Measurements from ENCODE around the gene MTA1.

MTA1 gene

GRCh38 chr14:105464501-105464900, 44.9 kb downstream of the MTA1 start:
- DNase-seq (ENCODE audit: low read depth in 2 of 2): no peak

- no peak for DNase-seq (ENCODE audit: low read depth in 2 of 2)
Observed at GRCh38 chr14:105465209-105466031, 45.8 kb downstream of the MTA1 start.

GRCh38 chr14:105466531-105467248, 47.1 kb downstream of the MTA1 start:
- DNase-seq (ENCODE audit: low read depth in 2 of 2): no peak

- no peak for DNase-seq (ENCODE audit: low read depth in 2 of 2)
Observed at GRCh38 chr14:105467249-105467941, 47.8 kb downstream of the MTA1 start.

GRCh38 chr14:105467942-105468471, 48.4 kb downstream of the MTA1 start:
- no peak for DNase-seq (ENCODE audit: low read depth in 2 of 2)

GRCh38 chr14:105468621-105469241, 49.1 kb downstream of the MTA1 start:
- no peak for DNase-seq (ENCODE audit: low read depth in 2 of 2)

GRCh38 chr14:105469456-105470349, 50.1 kb downstream of the MTA1 start:
- DNase-seq (ENCODE audit: low read depth in 2 of 2): no peak

- DNase-seq (ENCODE audit: low read depth in 2 of 2): no peak
Observed at GRCh38 chr14:105470350-105471296, 51.0 kb downstream of the MTA1 start.

GRCh38 chr14:105471297-105471821, 51.7 kb downstream of the MTA1 start:
- DNase-seq (ENCODE audit: low read depth in 2 of 2): no peak

- no peak for DNase-seq (ENCODE audit: low read depth in 2 of 2)
Observed at GRCh38 chr14:105471823-105472485, 52.3 kb downstream of the MTA1 start.

GRCh38 chr14:105472486-105472991, 52.9 kb downstream of the MTA1 start:
- no peak for DNase-seq (ENCODE audit: low read depth in 2 of 2)

GRCh38 chr14:105473033-105473676, 53.5 kb downstream of the MTA1 start:
- DNase-seq (ENCODE audit: low read depth in 2 of 2): no peak

- peak; percentile 42 to 51 for DNase-seq (ENCODE audit: low read depth in 2 of 2)
Observed at GRCh38 chr14:105473677-105474482, 54.3 kb downstream of the MTA1 start.

- DNase-seq (ENCODE audit: low read depth in 2 of 2): no peak
Observed at GRCh38 chr14:105474483-105475268, 55.0 kb downstream of the MTA1 start, which contains the start of gene CRIP2. CRIP2 (plus strand) TSS chr14:105474821; CDS start chr14:105474863, 42 bp downstream.

GRCh38 chr14:105475269-105476096, 55.9 kb downstream of the MTA1 start:
- DNase-seq (ENCODE audit: low read depth in 2 of 2): no peak
